Lung (tissue), 12 donors: ENCODE measurements around the gene CATSPERE. TPM values are rescaled to one million over a fixed set of nuclear protein-coding genes. Genes with fewer than 3 reads are reported as not detected.

ENCODE experiments used
- ATAC-seq: fragments of 200-7000 bp; cut with Tn5 transposase; one replicate; pipeline ENCODE4 v1.9.1; 2020; ENCODE audit warnings: moderate number of reproducible peaks; ENCODE audit not compliant: insufficient read depth, low FRiP score
- DNase-seq, 3 donors: peaks; one replicate each; pipeline ENCODE4 v3.0.0-alpha.2; 2013 to 2017
- H3K27ac ChIP-seq, 2 donors: one replicate each; pipeline ENCODE4 v1.5.1; 2013; ENCODE audit warnings: mild to moderate bottlenecking in 2 of 2, moderate library complexity in 2 of 2, control low read depth in 1 of 2, inconsistent platforms in 1 of 2, low read depth in 1 of 2, low read length in 1 of 2
- H3K27me3 ChIP-seq, 3 donors: one replicate each; pipeline ENCODE4 v1.5.1; 2013; ENCODE audit warnings: low read length in 2 of 3; ENCODE audit not compliant: control insufficient read depth in 3 of 3, insufficient read depth in 3 of 3
- H3K36me3 ChIP-seq, 4 donors: one replicate each; pipeline ENCODE4 v1.5.1; 2013; ENCODE audit warnings: low read length in 4 of 4, mild to moderate bottlenecking in 1 of 4, moderate library complexity in 1 of 4; ENCODE audit not compliant: control insufficient read depth in 4 of 4, insufficient read depth in 4 of 4
- H3K4me1 ChIP-seq, 5 donors: one replicate each; pipeline ENCODE4 v1.5.1; 2013; ENCODE audit warnings: low read length in 5 of 5, mild to moderate bottlenecking in 2 of 5, moderate library complexity in 1 of 5; ENCODE audit not compliant: control insufficient read depth in 5 of 5, insufficient read depth in 5 of 5
- H3K4me3 ChIP-seq: one replicate; pipeline ENCODE4 v1.5.1; 2013; ENCODE audit warnings: mild to moderate bottlenecking, control low read depth, moderate library complexity
- H3K9ac ChIP-seq, 2 donors: one replicate each; pipeline ENCODE4 v1.5.1; 2013; ENCODE audit warnings: low read length in 2 of 2, control low read depth in 1 of 2; ENCODE audit not compliant: insufficient read depth in 1 of 2
- H3K9me3 ChIP-seq, 4 donors: one replicate each; pipeline ENCODE4 v1.5.1; 2013; ENCODE audit warnings: low read length in 3 of 4, mild to moderate bottlenecking in 1 of 4, moderate library complexity in 1 of 4; ENCODE audit not compliant: control insufficient read depth in 4 of 4, insufficient read depth in 3 of 4
- CTCF ChIP-seq: IDR thresholded peaks from 2 replicates; pipeline ENCODE4 v1.5.1; 2012; ENCODE audit warnings: mild to moderate bottlenecking; ENCODE audit errors: control extremely low read depth, extremely low read depth
- WGBS, 2 donors: extraction: QIAGEN DNeasy Blood & Tissue Kit; methylation state at CpG; one replicate each; pipeline ENCODE4 v1.1.7; 2013; 5-methylcytosine and 5-hydroxymethylcytosine counted together
- polyA plus RNA-seq, 2 donors: library from polyadenylated mRNA; stranded (reverse); fragments of 200-250 nt; gene quantifications; one replicate each; pipeline ENCODE4 v1.2.1, GENCODE V29; 2013
- total RNA-seq, 2 donors: library from RNA; depleted of rRNA in 1 of 2; stranded (reverse); fragments of >200 nt in 1 of 2; gene quantifications; one replicate each; pipeline ENCODE4 v1.2.1, GENCODE V29; 2014 to 2021
- donor health status: control.
- donor health status: control.
- donor health status: Bipolar disorder and iron deficiency.
- donor health status: healthy.
- donor health status: DM: yes; HTN: yes; CAD: no.

Gene CATSPERE
- total and polyA plus RNA-seq, 4 donors, result 0.30 to 2.7 (median 1.4) TPM

GRCh38 chr1:244448279-244449036 is 12.6 kb upstream of the CATSPERE start:
- Histone ChIP-seq H3K27ac (no peak overlapping the region), H3K4me1 (peaks cover 7 to 32% (median 13%) of the 10 kb centered on the region in 5 donors), H3K36me3 (peaks cover 0 to 5% (median under 1%) of the 10 kb centered on the region in 4 donors), H3K9me3 (no peaks in the 10 kb centered on the region), H3K27me3 (no peaks in the 10 kb centered on the region), H3K9ac (peak overlapping the region in 1 of 2 donors; percentile 32), H3K4me3 (no peak overlapping the region)
- DNase-seq, result peak in 1 of 3 donors; percentile 29
- no peak for ATAC-seq
- no peak for TF ChIP-seq CTCF
- WGBS, 2 donors, result 81 to 85% methylated on average over 5 of the region's 5 CpGs

- H3K36me3 ChIP-seq, result peaks cover 0 to 5% (median 0%) of the 10 kb centered on the region in 4 donors
- ATAC-seq (no peak), DNase-seq (no peak)
- H3K27me3 ChIP-seq, result no peaks in the 10 kb centered on the region
- peaks cover 3 to 32% (median 13%) of the 10 kb centered on the region in 5 donors for H3K4me1 ChIP-seq
- no peak for TF ChIP-seq CTCF
- H3K27ac ChIP-seq, result peak overlapping the region in 1 of 2 donors; percentile 66
- peak overlapping the region in 1 of 2 donors; percentile 72 for H3K9ac ChIP-seq
- no peaks in the 10 kb centered on the region for H3K9me3 ChIP-seq
- 48 to 75% methylated on average over 8 of the region's 8 CpGs for WGBS, 2 donors
- H3K4me3 ChIP-seq, result no peak overlapping the region
Observed at GRCh38 chr1:244449936-244450508, 11.1 kb upstream of the CATSPERE start.

- peak; percentile 62 to 73 (median 68) for DNase-seq
- ATAC-seq, result peak; percentile 36
Observed at GRCh38 chr1:244450597-244451538, 10.2 kb upstream of the CATSPERE start.

More at GRCh38 chr1:244450597-244451538, 10.2 kb upstream of the CATSPERE start:
- H3K27ac ChIP-seq, result peak overlapping the region; percentile 84 to 99
- peaks cover 3 to 26% (median 11%) of the 10 kb centered on the region in 5 donors for H3K4me1 ChIP-seq
- H3K4me3 ChIP-seq, result peak overlapping the region; percentile 88
- WGBS, 2 donors, result 0% methylated on average over 40 to 41 of the region's 41 CpGs
- TF ChIP-seq CTCF, result no peak
- no peaks in the 10 kb centered on the region for H3K27me3 ChIP-seq
- peaks cover 0 to 5% (median 0%) of the 10 kb centered on the region in 4 donors for H3K36me3 ChIP-seq
- H3K9ac ChIP-seq, result peak overlapping the region; percentile 79 to 85
- H3K9me3 ChIP-seq, result no peaks in the 10 kb centered on the region
